Measurements from ENCODE around the gene SON. TPM values are rescaled to one million over a fixed set of nuclear protein-coding genes. Genes with fewer than 3 reads are reported as not detected.

Gene SON
- total RNA-seq, 1 donor from 2014 or later = 249 TPM

- Mint-ChIP-seq H3K27me3 (ENCODE audit: unreplicated experiment) (no peaks in the 10 kb centered on the region), H3K27ac (ENCODE audit: unreplicated experiment) (peak overlapping the region; percentile 27), H3K36me3 (ENCODE audit: unreplicated experiment) (peaks cover 54% of the 10 kb centered on the region), H3K9me3 (ENCODE audit: unreplicated experiment) (no peaks in the 10 kb centered on the region), H3K4me3 (ENCODE audit: unreplicated experiment) (no peak overlapping the region), H3K4me1 (ENCODE audit: unreplicated experiment) (peaks cover 11% of the 10 kb centered on the region)
- no peak for DNase-seq (ENCODE audit: extremely low spot score, unreplicated experiment)
- no peak for TF ChIP-seq CTCF (IDR thresholded peaks at IDR 0.05)
Measured at GRCh38 chr21:33562389-33562788, 19.6 kb downstream of the SON start.

DNA sequence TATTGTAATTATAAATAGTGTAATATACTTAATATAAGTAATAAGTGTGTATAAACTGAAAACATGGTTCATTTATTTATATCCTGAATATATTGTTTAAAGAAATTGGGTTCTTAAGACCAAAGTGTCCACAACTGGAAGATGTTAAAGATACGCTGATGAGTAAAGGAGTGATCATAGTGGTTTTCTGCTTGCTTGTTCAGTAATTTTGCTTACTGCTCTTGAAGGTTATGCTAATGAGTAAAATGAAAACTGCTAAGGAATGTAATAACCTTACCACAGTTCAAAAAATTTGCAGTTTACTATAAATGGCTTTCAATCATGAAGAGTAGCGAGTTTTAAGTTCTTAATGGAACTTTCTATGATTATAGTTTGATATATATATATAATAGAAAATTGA, 23.7 kb downstream of the SON start:
- Mint-ChIP-seq H3K36me3 (ENCODE audit: unreplicated experiment) (peaks cover 30% of the 10 kb centered on the region), H3K4me1 (ENCODE audit: unreplicated experiment) (no peaks in the 10 kb centered on the region), H3K27me3 (ENCODE audit: unreplicated experiment) (no peaks in the 10 kb centered on the region), H3K4me3 (ENCODE audit: unreplicated experiment) (no peak overlapping the region), H3K27ac (ENCODE audit: unreplicated experiment) (no peak overlapping the region), H3K9me3 (ENCODE audit: unreplicated experiment) (no peaks in the 10 kb centered on the region)
- DNase-seq (ENCODE audit: extremely low spot score, unreplicated experiment) = no peak
- no peak for TF ChIP-seq CTCF (IDR thresholded peaks at IDR 0.05)

- Mint-ChIP-seq H3K27ac (ENCODE audit: unreplicated experiment) (no peak overlapping the region), H3K4me3 (ENCODE audit: unreplicated experiment) (no peak overlapping the region), H3K27me3 (ENCODE audit: unreplicated experiment) (no peaks in the 10 kb centered on the region), H3K4me1 (ENCODE audit: unreplicated experiment) (peaks cover 1% of the 10 kb centered on the region), H3K36me3 (ENCODE audit: unreplicated experiment) (peaks cover 29% of the 10 kb centered on the region), H3K9me3 (ENCODE audit: unreplicated experiment) (no peaks in the 10 kb centered on the region)
- no peak for DNase-seq (ENCODE audit: extremely low spot score, unreplicated experiment)
- TF ChIP-seq CTCF (IDR thresholded peaks at IDR 0.05) = no peak
Measured at GRCh38 chr21:33567914-33568313, 25.1 kb downstream of the SON start.

GRCh38 chr21:33568448-33568847, 25.6 kb downstream of the SON start:
- no peak for TF ChIP-seq CTCF (IDR thresholded peaks at IDR 0.05)
- Mint-ChIP-seq H3K27ac (ENCODE audit: unreplicated experiment) (no peak overlapping the region), H3K4me1 (ENCODE audit: unreplicated experiment) (peaks cover 1% of the 10 kb centered on the region), H3K9me3 (ENCODE audit: unreplicated experiment) (no peaks in the 10 kb centered on the region), H3K4me3 (ENCODE audit: unreplicated experiment) (no peak overlapping the region), H3K27me3 (ENCODE audit: unreplicated experiment) (no peaks in the 10 kb centered on the region), H3K36me3 (ENCODE audit: unreplicated experiment) (peaks cover 25% of the 10 kb centered on the region)
- DNase-seq (ENCODE audit: extremely low spot score, unreplicated experiment) = no peak

DNA sequence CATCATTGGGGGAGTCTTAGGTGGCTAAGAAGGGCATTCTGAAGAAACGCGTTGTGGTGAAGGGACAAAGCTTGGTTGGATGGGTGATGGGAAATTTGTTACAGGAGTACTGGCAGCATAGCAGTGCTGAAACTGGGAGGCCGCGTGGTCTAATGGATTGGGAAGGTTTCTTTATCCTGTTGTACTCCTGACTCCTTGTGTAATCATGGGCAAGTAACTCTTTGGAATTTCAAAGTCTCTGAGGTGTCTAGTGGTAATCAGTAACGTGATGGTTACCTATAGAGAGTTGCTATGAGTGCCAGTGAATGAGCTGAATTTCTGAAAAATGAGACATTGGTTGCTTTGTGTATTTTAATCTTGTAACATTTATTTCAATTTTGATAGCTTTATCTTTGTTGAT, 27.2 kb downstream of the SON start:
- no peak overlapping the region for H3K27ac Mint-ChIP-seq (ENCODE audit: unreplicated experiment)
- no peak for TF ChIP-seq CTCF (IDR thresholded peaks at IDR 0.05)
- no peaks in the 10 kb centered on the region for H3K9me3 Mint-ChIP-seq (ENCODE audit: unreplicated experiment)
- no peak for DNase-seq (ENCODE audit: extremely low spot score, unreplicated experiment)
- H3K36me3 Mint-ChIP-seq (ENCODE audit: unreplicated experiment) = peaks cover 34% of the 10 kb centered on the region
- no peak overlapping the region for H3K4me3 Mint-ChIP-seq (ENCODE audit: unreplicated experiment)
- peaks cover 1% of the 10 kb centered on the region for H3K4me1 Mint-ChIP-seq (ENCODE audit: unreplicated experiment)
- no peaks in the 10 kb centered on the region for H3K27me3 Mint-ChIP-seq (ENCODE audit: unreplicated experiment)

All from osteocyte (in vitro differentiated cells).